Mesodermal cell (in vitro differentiated cells): ENCODE results near the gene IFI27L1.

ENCODE experiments used
- H3K27ac ChIP-seq: 2 replicates; pipeline ENCODE4 v1.7.0; 2013; ENCODE audit warnings: mild to moderate bottlenecking, low read depth, low read length, moderate library complexity; ENCODE audit not compliant: severe bottlenecking
- H3K36me3 ChIP-seq: 2 replicates; pipeline ENCODE4 v1.7.1; 2013; ENCODE audit warnings: mild to moderate bottlenecking, low read length, moderate library complexity; ENCODE audit not compliant: control insufficient read depth, insufficient read depth
- H3K4me1 ChIP-seq: one replicate; pipeline ENCODE4 v1.7.1; 2013; ENCODE audit warnings: mild to moderate bottlenecking, low read length; ENCODE audit not compliant: insufficient read depth, control insufficient read depth, poor library complexity, severe bottlenecking
- H3K4me3 ChIP-seq: 2 replicates; pipeline ENCODE4 v1.7.0; 2013; ENCODE audit warnings: low read length, control low read depth, mild to moderate bottlenecking; ENCODE audit not compliant: insufficient read depth, poor library complexity, severe bottlenecking; ENCODE audit errors: extremely low read depth
- H3K9me3 ChIP-seq: 2 replicates; pipeline ENCODE4 v1.7.1; 2013; ENCODE audit warnings: mild to moderate bottlenecking, low read length, moderate library complexity; ENCODE audit not compliant: control insufficient read depth
- WGBS, 2 experiments: methylation state at CpG; one replicate each; pipeline ENCODE4 v1.1.5; 2013; ENCODE audit warnings: missing lambda C conversion rate in 2 of 2; ENCODE audit not compliant: insufficient coverage in 2 of 2; 5-methylcytosine and 5-hydroxymethylcytosine counted together

The IFI27L1 gene

GRCh38 chr14:94115058-94115591 is 34.0 kb downstream of the IFI27L1 start:
- 77 to 89% methylated on average over 3 to 4 of the region's 4 CpGs for WGBS, 2 experiments
- Histone ChIP-seq H3K9me3 (no peaks in the 10 kb centered on the region), H3K27ac (no peak overlapping the region), H3K4me1 (no peaks in the 10 kb centered on the region), H3K36me3 (no peaks in the 10 kb centered on the region), H3K4me3 (no peak overlapping the region)

GRCh38 chr14:94115631-94116030 is 34.5 kb downstream of the IFI27L1 start:
- Histone ChIP-seq H3K4me3 (no peak overlapping the region), H3K4me1 (no peaks in the 10 kb centered on the region), H3K36me3 (no peaks in the 10 kb centered on the region), H3K9me3 (no peaks in the 10 kb centered on the region), H3K27ac (no peak overlapping the region)
- 96 to 100% methylated on average over 7 of the region's 15 CpGs for WGBS, 2 experiments

- Histone ChIP-seq H3K4me1 (no peaks in the 10 kb centered on the region), H3K4me3 (no peak overlapping the region), H3K36me3 (no peaks in the 10 kb centered on the region), H3K9me3 (no peaks in the 10 kb centered on the region), H3K27ac (no peak overlapping the region)
- WGBS, 2 experiments: 94 to 96% methylated on average over 4 to 9 of the region's 10 CpGs
Measured at GRCh38 chr14:94116701-94117100, 35.6 kb downstream of the IFI27L1 start.

GRCh38 chr14:94117856-94118255 is 36.7 kb downstream of the IFI27L1 start:
- 88% methylated on average over 7 of the region's 9 CpGs for WGBS, 2 experiments
- Histone ChIP-seq H3K4me1 (no peaks in the 10 kb centered on the region), H3K9me3 (no peaks in the 10 kb centered on the region), H3K4me3 (no peak overlapping the region), H3K36me3 (no peaks in the 10 kb centered on the region), H3K27ac (no peak overlapping the region)

GRCh38 chr14:94119071-94119470 is 38.0 kb downstream of the IFI27L1 start:
- Histone ChIP-seq H3K4me1 (no peaks in the 10 kb centered on the region), H3K27ac (no peak overlapping the region), H3K4me3 (no peak overlapping the region), H3K9me3 (no peaks in the 10 kb centered on the region), H3K36me3 (no peaks in the 10 kb centered on the region)

GRCh38 chr14:94120667-94121340 is 39.7 kb downstream of the IFI27L1 start:
- WGBS, 2 experiments: 86 to 97% methylated on average over 4 of the region's 5 CpGs
- Histone ChIP-seq H3K4me3 (no peak overlapping the region), H3K27ac (no peak overlapping the region), H3K9me3 (no peaks in the 10 kb centered on the region), H3K36me3 (no peaks in the 10 kb centered on the region), H3K4me1 (no peaks in the 10 kb centered on the region)

- WGBS, 2 experiments: 20% methylated on average over 1 of the region's 3 CpGs; no CpG with 5 or more reads in 1 of the 2 experiments
Measured at GRCh38 chr14:94121485-94121884, 40.4 kb downstream of the IFI27L1 start.

GRCh38 chr14:94122438-94122837 is 41.3 kb downstream of the IFI27L1 start:
- H3K36me3 ChIP-seq: no peaks in the 10 kb centered on the region
- 51 to 57% methylated on average over 3 of the region's 3 CpGs for WGBS, 2 experiments
- H3K4me3 ChIP-seq: no peak overlapping the region
- no peaks in the 10 kb centered on the region for H3K4me1 ChIP-seq
- no peaks in the 10 kb centered on the region for H3K9me3 ChIP-seq
- no peak overlapping the region for H3K27ac ChIP-seq

More at GRCh38 chr14:94121485-94121884, 40.4 kb downstream of the IFI27L1 start:
- H3K4me1 ChIP-seq: no peaks in the 10 kb centered on the region
- H3K27ac ChIP-seq: no peak overlapping the region
- H3K9me3 ChIP-seq: no peaks in the 10 kb centered on the region
- no peak overlapping the region for H3K4me3 ChIP-seq
- H3K36me3 ChIP-seq: no peaks in the 10 kb centered on the region

- Histone ChIP-seq H3K27ac (no peak overlapping the region), H3K9me3 (no peaks in the 10 kb centered on the region), H3K36me3 (no peaks in the 10 kb centered on the region), H3K4me3 (no peak overlapping the region), H3K4me1 (no peaks in the 10 kb centered on the region)
- WGBS, 2 experiments: 90% methylated on average over 7 to 9 of the region's 9 CpGs
Measured at GRCh38 chr14:94123296-94123695, 42.2 kb downstream of the IFI27L1 start.

GRCh38 chr14:94123868-94124267 is 42.8 kb downstream of the IFI27L1 start:
- Histone ChIP-seq H3K4me3 (no peak overlapping the region), H3K9me3 (no peaks in the 10 kb centered on the region), H3K4me1 (no peaks in the 10 kb centered on the region), H3K27ac (no peak overlapping the region), H3K36me3 (no peaks in the 10 kb centered on the region)
- WGBS, 2 experiments: no CpG with 5 or more reads among the region's 1 CpG

- WGBS, 2 experiments: 91 to 97% methylated on average over 3 to 5 of the region's 9 CpGs
- Histone ChIP-seq H3K9me3 (no peaks in the 10 kb centered on the region), H3K36me3 (no peaks in the 10 kb centered on the region), H3K4me3 (no peak overlapping the region), H3K4me1 (no peaks in the 10 kb centered on the region), H3K27ac (no peak overlapping the region)
Measured at GRCh38 chr14:94124582-94125377, 43.7 kb downstream of the IFI27L1 start.
